ENCODE data around the gene AMBRA1.

DNA sequence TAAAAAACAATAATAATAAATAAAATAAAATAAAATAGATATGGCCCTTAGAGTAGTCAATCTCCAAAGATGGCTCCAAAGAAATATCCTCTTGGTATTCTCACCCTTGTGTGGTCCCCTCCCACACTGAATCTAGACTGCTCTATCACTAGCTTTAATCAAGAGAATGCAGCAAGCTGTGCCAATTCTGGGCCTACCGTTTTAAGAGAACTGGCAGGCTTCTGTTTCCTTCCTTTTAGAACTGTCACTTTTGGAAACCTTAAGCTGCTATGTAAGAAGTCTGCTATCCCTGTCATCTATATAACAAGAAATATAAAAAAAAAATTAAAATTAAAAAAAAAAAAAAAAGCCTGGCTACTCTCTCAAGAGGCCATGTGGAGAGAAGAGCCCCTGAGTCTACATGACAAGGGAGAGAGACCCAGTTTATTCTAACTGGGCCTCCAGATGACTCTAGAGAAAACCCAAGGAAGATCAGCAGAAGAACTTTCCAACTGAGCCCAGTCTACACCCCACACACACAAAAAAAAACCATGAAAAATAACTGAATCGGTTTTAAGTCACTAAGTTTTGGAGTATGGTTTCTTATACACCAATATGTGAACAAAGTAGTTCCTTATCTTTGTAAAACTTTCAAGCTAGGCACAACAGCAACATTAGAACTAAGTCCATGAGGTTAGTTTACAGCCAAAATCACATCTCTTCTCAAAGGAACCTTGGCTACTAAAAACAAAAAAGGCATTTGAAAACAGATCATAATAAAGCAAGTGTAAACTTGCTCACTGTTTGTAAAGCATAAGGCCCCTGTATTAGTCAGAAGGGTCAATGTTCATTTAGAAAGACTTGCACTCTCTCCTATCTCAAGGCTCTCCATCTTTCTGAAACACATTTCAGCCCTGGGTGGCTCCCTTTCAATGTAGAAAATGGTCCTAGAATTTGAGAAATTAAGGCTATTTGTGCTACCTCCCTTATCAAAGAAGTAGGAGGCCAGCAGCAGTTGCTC, 67.3 kb downstream of the AMBRA1 start:
- TF ChIP-seq, protein P1, sequence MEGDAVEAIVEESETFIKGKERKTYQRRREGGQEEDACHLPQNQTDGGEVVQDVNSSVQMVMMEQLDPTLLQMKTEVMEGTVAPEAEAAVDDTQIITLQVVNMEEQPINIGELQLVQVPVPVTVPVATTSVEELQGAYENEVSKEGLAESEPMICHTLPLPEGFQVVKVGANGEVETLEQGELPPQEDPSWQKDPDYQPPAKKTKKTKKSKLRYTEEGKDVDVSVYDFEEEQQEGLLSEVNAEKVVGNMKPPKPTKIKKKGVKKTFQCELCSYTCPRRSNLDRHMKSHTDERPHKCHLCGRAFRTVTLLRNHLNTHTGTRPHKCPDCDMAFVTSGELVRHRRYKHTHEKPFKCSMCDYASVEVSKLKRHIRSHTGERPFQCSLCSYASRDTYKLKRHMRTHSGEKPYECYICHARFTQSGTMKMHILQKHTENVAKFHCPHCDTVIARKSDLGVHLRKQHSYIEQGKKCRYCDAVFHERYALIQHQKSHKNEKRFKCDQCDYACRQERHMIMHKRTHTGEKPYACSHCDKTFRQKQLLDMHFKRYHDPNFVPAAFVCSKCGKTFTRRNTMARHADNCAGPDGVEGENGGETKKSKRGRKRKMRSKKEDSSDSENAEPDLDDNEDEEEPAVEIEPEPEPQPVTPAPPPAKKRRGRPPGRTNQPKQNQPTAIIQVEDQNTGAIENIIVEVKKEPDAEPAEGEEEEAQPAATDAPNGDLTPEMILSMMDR (conservative IDR thresholded peaks at IDR 0.05) = no peak
- no peak for TF ChIP-seq ZFX (IDR thresholded peaks at IDR 0.05)

Measured in C4-2B (cell line).